Ovary (tissue), 9 donors: ENCODE measurements around the gene LYL1. TPM values are rescaled to one million over a fixed set of nuclear protein-coding genes. Genes with fewer than 3 reads are reported as not detected.

ENCODE experiments used
- DNase-seq, 5 donors: peaks; one replicate each; pipeline ENCODE4 v3.0.0-alpha.2; 2019 to 2020
- H3K27ac ChIP-seq, 2 donors: fragments of 200-600 bp; one replicate each; pipeline versions ENCODE4 v1.5.1 to v1.8.0; 2019 to 2022
- H3K27me3 ChIP-seq: fragments of 200-600 bp; one replicate; pipeline ENCODE4 v1.8.0; 2022
- H3K36me3 ChIP-seq: fragments of 200-600 bp; sonication (generic); one replicate; pipeline ENCODE4 v1.5.1; 2019
- H3K4me1 ChIP-seq: one replicate; pipeline ENCODE4 v1.8.1; 2013; ENCODE audit warnings: mild to moderate bottlenecking, moderate library complexity; ENCODE audit not compliant: insufficient read depth
- H3K4me3 ChIP-seq: fragments of 200-600 bp; sonication (generic); one replicate; pipeline ENCODE4 v1.5.1; 2017
- H3K9me3 ChIP-seq, 2 donors: fragments of 200-600 bp in 1 of 2; sonication (generic) in 1 of 2; one replicate each; pipeline versions ENCODE4 v1.5.1 to v1.8.1; 2013 to 2019; ENCODE audit warnings: mild to moderate bottlenecking in 1 of 2, moderate library complexity in 1 of 2
- CTCF ChIP-seq, 3 donors: fragments of 450-650 bp in 2 of 3; fragments of 200-600 bp in 1 of 3; IDR thresholded peaks; one replicate each; pipeline versions ENCODE4 v1.5.1 to v1.8.0; 2016 to 2022; ENCODE audit warnings: antibody characterized with exemption in 3 of 3, mild to moderate bottlenecking in 1 of 3
- EP300 ChIP-seq: sonication (generic); formaldehyde crosslinking; IDR thresholded peaks from one replicate; pipeline ENCODE4 v1.6.1; 2017; ENCODE audit warnings: antibody characterized with exemption
- POLR2A ChIP-seq: fragments of 450-650 bp; IDR thresholded peaks from one replicate; pipeline ENCODE4 v1.6.1; 2017; ENCODE audit warnings: antibody characterized with exemption, mild to moderate bottlenecking, moderate library complexity
- WGBS, 3 donors: extraction: QIAGEN DNeasy Blood & Tissue Kit in 1 of 3; methylation state at CpG; one replicate each; pipeline versions ENCODE4 v1.1.5 to v1.1.7; 2013 to 2017; 5-methylcytosine and 5-hydroxymethylcytosine counted together
- intact Hi-C, 4 donors: fragments of 100-400 bp; cut with DNase I; formaldehyde crosslinking; loops; one replicate each; pipeline versions ENCODE4 v1.11.0 to v1.15.1; 2022 to 2023
- polyA plus RNA-seq, 2 donors: library from polyadenylated mRNA; stranded (reverse); fragments of 200-250 nt in 1 of 2; fragments of 350-450 nt in 1 of 2; fragmentation: Illumina TruSeq in 1 of 2; extraction: RNeasy Lipid Tissue Mini Kit (QIAGEN cat#74804) in 1 of 2; gene quantifications; one replicate each; pipeline ENCODE4 v1.2.3, GENCODE V29; 2013 to 2014
- total RNA-seq, 7 donors: library from RNA; depleted of rRNA in 2 of 7; stranded (reverse); fragments of >200 nt in 2 of 7; fragmentation: NEBNext Ultra II Directional in 3 of 7; extraction: Animal tissue kit (Norgen Biotek cat#: 25700) in 3 of 7; gene quantifications; one replicate each; pipeline versions ENCODE4 v1.1.0 to v1.2.4, GENCODE V29; 2016 to 2023
- donor health status: DM: no; HTN: no; CAD: no; lungs with moderate emphysema.
- donor health status: DM: no; HTN: no; CAD: no.
- donor health status: Bipolar disorder and iron deficiency.
- donor health status: DM: yes; HTN: yes; CAD: no.
- donor health status: DM: no; HTN: no; CAD: no.
- donor health status: DM: yes; HTN: yes; CAD: no.

The LYL1 gene
- total and polyA plus RNA-seq, 9 donors, result 0.90 to 7.4 (median 5.0) TPM

GRCh38 chr19:13050274-13050673, 52.4 kb downstream of the LYL1 start:
- DNase-seq, result no peak
- Histone ChIP-seq H3K36me3 (no peaks in the 10 kb centered on the region), H3K4me1 (peaks cover 51% of the 10 kb centered on the region), H3K27ac (no peak overlapping the region), H3K9me3 (no peaks in the 10 kb centered on the region), H3K27me3 (no peaks in the 10 kb centered on the region), H3K4me3 (no peak overlapping the region)
- intact Hi-C loops, result loop anchor here in 2 of 4 donors (5.0 to 10.0 kb wide), 2 partner anchors 33 to 45 kb away; no protein-coding TSS in a partner anchor
- 60 to 78% (median 64%) methylated on average over 4 of the region's 4 CpGs for WGBS, 3 donors
- no peak for TF ChIP-seq CTCF (IDR thresholded peaks at IDR 0.05)
- no peak for TF ChIP-seq POLR2A
- no peak for TF ChIP-seq EP300

Other genes starting within 250 kb of the LYL1 start
- 10 to 100 TPM; 20.9 to 35.8 (median 26.5) TPM for gene DNASE2, start 221.4 kb downstream of the LYL1 start, total RNA-seq
- gene DNASE2, start 221.4 kb downstream of the LYL1 start, polyA plus RNA-seq, result 10 to 100 TPM; 43.1 to 54.2 TPM
- gene KLF1, start 215.7 kb downstream of the LYL1 start, total RNA-seq, result under 1 TPM in 1 of 7 donors, not detected in 6; 0.13 TPM
- gene KLF1, start 215.7 kb downstream of the LYL1 start, polyA plus RNA-seq, result not detected
- 10 to 100 TPM; 17.7 to 36.3 (median 28.4) TPM for gene GCDH, start 211.7 kb downstream of the LYL1 start, total RNA-seq
- gene GCDH, start 211.7 kb downstream of the LYL1 start, polyA plus RNA-seq, result 10 to 100 TPM; 11.9 to 35.3 TPM
- gene SYCE2, start 183.6 kb downstream of the LYL1 start, total RNA-seq, result 1 to 10 TPM in 1 of 7 donors, under 1 TPM in 4, not detected in 2; 0.23 to 1.6 (median 0.56) TPM
- under 1 TPM; 0.17 to 0.20 TPM for gene SYCE2, start 183.6 kb downstream of the LYL1 start, polyA plus RNA-seq
- 10 to 100 TPM; 21.9 to 50.2 (median 43.9) TPM for gene FARSA, start 169.1 kb downstream of the LYL1 start, total RNA-seq
- 10 to 100 TPM in 1 of 2 donors, 1 to 10 TPM in 1; 8.0 to 25.1 TPM for gene FARSA, start 169.1 kb downstream of the LYL1 start, polyA plus RNA-seq
- 100 to 1,000 TPM; 211 to 803 (median 450) TPM for gene CALR, start 164.2 kb downstream of the LYL1 start, total RNA-seq
- gene CALR, start 164.2 kb downstream of the LYL1 start, polyA plus RNA-seq, result 1,000 to 10,000 TPM in 1 of 2 donors, 100 to 1,000 TPM in 1; 279 to 1,094 TPM
- 10 to 100 TPM; 61.2 to 94.0 (median 93.7) TPM for gene RAD23A, start 157.0 kb downstream of the LYL1 start, total RNA-seq
- 10 to 100 TPM; 75.8 to 77.2 TPM for gene RAD23A, start 157.0 kb downstream of the LYL1 start, polyA plus RNA-seq
- 10 to 100 TPM; 15.7 to 57.7 (median 19.1) TPM for gene GADD45GIP1, start 145.6 kb downstream of the LYL1 start, total RNA-seq
- gene GADD45GIP1, start 145.6 kb downstream of the LYL1 start, polyA plus RNA-seq, result 10 to 100 TPM in 1 of 2 donors, 1 to 10 TPM in 1; 1.8 to 25.6 TPM
- under 1 TPM in 2 of 7 donors, not detected in 5; 0.11 to 0.15 TPM for gene DAND5, start 133.3 kb downstream of the LYL1 start, total RNA-seq
- not detected for gene DAND5, start 133.3 kb downstream of the LYL1 start, polyA plus RNA-seq
- gene NFIX, start 107.4 kb downstream of the LYL1 start, total RNA-seq, result 100 to 1,000 TPM in 5 of 7 donors, 10 to 100 TPM in 2; 30.3 to 256 (median 223) TPM
- gene NFIX, start 107.4 kb downstream of the LYL1 start, polyA plus RNA-seq, result 10 to 100 TPM; 76.9 to 82.2 TPM
- gene TRMT1, start 13.9 kb upstream of the LYL1 start, total RNA-seq, result 10 to 100 TPM; 23.6 to 54.8 (median 38.7) TPM
- 10 to 100 TPM in 1 of 2 donors, 1 to 10 TPM in 1; 7.6 to 37.2 TPM for gene TRMT1, start 13.9 kb upstream of the LYL1 start, polyA plus RNA-seq
- 10 to 100 TPM in 6 of 7 donors, 1 to 10 TPM in 1; 5.1 to 31.4 (median 21.8) TPM for gene NACC1, start 15.4 kb upstream of the LYL1 start, total RNA-seq
- gene NACC1, start 15.4 kb upstream of the LYL1 start, polyA plus RNA-seq, result 10 to 100 TPM in 1 of 2 donors, 1 to 10 TPM in 1; 3.2 to 14.8 TPM
- 10 to 100 TPM; 36.5 to 54.8 (median 43.0) TPM for gene STX10, start 47.5 kb upstream of the LYL1 start, total RNA-seq
- gene STX10, start 47.5 kb upstream of the LYL1 start, polyA plus RNA-seq, result 10 to 100 TPM; 15.3 to 57.8 TPM
- gene IER2, start 47.6 kb upstream of the LYL1 start, total RNA-seq, result 100 to 1,000 TPM in 3 of 7 donors, 10 to 100 TPM in 4; 55.3 to 301 (median 82.8) TPM
- 10 to 100 TPM; 47.4 to 64.4 TPM for gene IER2, start 47.6 kb upstream of the LYL1 start, polyA plus RNA-seq